ENCODE results near the gene UNC13B. TPM values are rescaled to one million over a fixed set of nuclear protein-coding genes. Genes with fewer than 3 reads are reported as not detected.
A peak's percentile ranks its signal among the peaks of the same experiment; 100 is the strongest.
"Not testable (repeated sequence)": the region's sequence is repeated elsewhere in the genome, so short reads cannot be mapped to it uniquely, and the experiment has no call there.

Gene UNC13B
- total RNA-seq, 1 donor from 2014 or later: 39.9 TPM

- DNase-seq (ENCODE audit: low spot score): no peak
- Mint-ChIP-seq H3K9me3 (ENCODE audit: unreplicated experiment) (no peaks in the 10 kb centered on the region), H3K27ac (ENCODE audit: unreplicated experiment) (no peak overlapping the region), H3K27me3 (ENCODE audit: unreplicated experiment) (peaks cover 9% of the 10 kb centered on the region), H3K4me3 (ENCODE audit: unreplicated experiment) (peak overlapping the region; percentile 42), H3K36me3 (ENCODE audit: low read depth, unreplicated experiment) (peaks cover 51% of the 10 kb centered on the region), H3K4me1 (ENCODE audit: unreplicated experiment) (peaks cover 15% of the 10 kb centered on the region)
- TF ChIP-seq CTCF (IDR thresholded peaks at IDR 0.05; ENCODE audit: unreplicated experiment): no peak
These were observed 237.0 kb downstream of the UNC13B start for GRCh38 chr9:35398651-35399335.

- no peak for TF ChIP-seq CTCF (IDR thresholded peaks at IDR 0.05; ENCODE audit: unreplicated experiment)
- Mint-ChIP-seq H3K27ac (ENCODE audit: unreplicated experiment) (no peak overlapping the region), H3K9me3 (ENCODE audit: unreplicated experiment) (no peaks in the 10 kb centered on the region), H3K4me3 (ENCODE audit: unreplicated experiment) (no peak overlapping the region), H3K36me3 (ENCODE audit: low read depth, unreplicated experiment) (peaks cover 32% of the 10 kb centered on the region), H3K4me1 (ENCODE audit: unreplicated experiment) (peaks cover 11% of the 10 kb centered on the region), H3K27me3 (ENCODE audit: unreplicated experiment) (peaks cover 10% of the 10 kb centered on the region)
- DNase-seq (ENCODE audit: low spot score): no peak
These were observed 243.1 kb downstream of the UNC13B start for GRCh38 chr9:35404865-35405264.

GRCh38 chr9:35406183-35406959 is 244.6 kb downstream of the UNC13B start:
- Mint-ChIP-seq H3K9me3 (ENCODE audit: unreplicated experiment) (no peaks in the 10 kb centered on the region), H3K4me1 (ENCODE audit: unreplicated experiment) (peaks cover 8% of the 10 kb centered on the region), H3K4me3 (ENCODE audit: unreplicated experiment) (peak overlapping the region; percentile 26), H3K27me3 (ENCODE audit: unreplicated experiment) (peaks cover 4% of the 10 kb centered on the region), H3K36me3 (ENCODE audit: low read depth, unreplicated experiment) (peaks cover 23% of the 10 kb centered on the region), H3K27ac (ENCODE audit: unreplicated experiment) (peak overlapping the region; percentile 46)
- no peak for TF ChIP-seq CTCF (IDR thresholded peaks at IDR 0.05; ENCODE audit: unreplicated experiment)
- DNase-seq (ENCODE audit: low spot score): peak; percentile 36

GRCh38 chr9:35407846-35408245 is 246.0 kb downstream of the UNC13B start:
- DNase-seq (ENCODE audit: low spot score): no peak
- Mint-ChIP-seq H3K9me3 (ENCODE audit: unreplicated experiment) (no peaks in the 10 kb centered on the region), H3K4me3 (ENCODE audit: unreplicated experiment) (no peak overlapping the region), H3K27ac (ENCODE audit: unreplicated experiment) (no peak overlapping the region), H3K36me3 (ENCODE audit: low read depth, unreplicated experiment) (peaks cover 18% of the 10 kb centered on the region), H3K27me3 (ENCODE audit: unreplicated experiment) (peaks cover 4% of the 10 kb centered on the region), H3K4me1 (ENCODE audit: unreplicated experiment) (peaks cover 8% of the 10 kb centered on the region)
- TF ChIP-seq CTCF (IDR thresholded peaks at IDR 0.05; ENCODE audit: unreplicated experiment): no peak

- H3K27me3 Mint-ChIP-seq (ENCODE audit: unreplicated experiment); H3K27ac Mint-ChIP-seq (ENCODE audit: unreplicated experiment); DNase-seq (ENCODE audit: low spot score); H3K4me3 Mint-ChIP-seq (ENCODE audit: unreplicated experiment); H3K36me3 Mint-ChIP-seq (ENCODE audit: low read depth, unreplicated experiment); H3K4me1 Mint-ChIP-seq (ENCODE audit: unreplicated experiment); H3K9me3 Mint-ChIP-seq (ENCODE audit: unreplicated experiment): not testable (repeated sequence)
These were observed 247.6 kb downstream of the UNC13B start for GRCh38 chr9:35409434-35409833.

Measured in endothelial cell (in vitro differentiated cells).